K562 (cell line): ENCODE results near the gene DLAT. TPM values are rescaled to one million over a fixed set of nuclear protein-coding genes. Genes with fewer than 3 reads are reported as not detected.

Experiments
- ATAC-seq: fragments of 200-7000 bp; cut with Tn5 transposase; 3 replicates; pipeline ENCODE4 v1.9.1; 2020; ENCODE audit warnings: moderate library complexity
- BruUV-seq: library from RNA; stranded (reverse); fragments of 400-500 nt; replicated peaks from 2 replicates; lab custom pipeline; 2021; lab: Mats Ljungman, UMichigan
- CTCF ChIA-PET: fragments of 300-600 bp; formaldehyde crosslinking; extraction: SDS; loops from one replicate; lab custom pipeline; 2021; ENCODE audit warnings: low intra/inter-chr PET ratio; lab: Yijun Ruan, JAX
- POLR2A ChIA-PET: fragments of 300-600, 350-650 bp; sonication (Branson Sonifier 250); formaldehyde crosslinking; extraction: SDS; loops from one replicate; lab custom pipeline; 2021; ENCODE audit warnings: antibody characterized with exemption, inconsistent platforms; lab: Yijun Ruan, JAX
- DNase-seq, 4 experiments: peaks; one replicate each; pipeline versions ENCODE4 v3.0.0 to v3.0.0-alpha.2; 2011 to 2018; ENCODE audit warnings: low spot score in 3 of 4, mixed read lengths in 3 of 4; ENCODE audit errors: extremely low read depth in 1 of 4
- FAIRE-seq: peaks from 2 replicates; lab custom pipeline; 2011; peaks lifted over from hg19 to GRCh38; lab: Jason Lieb, UNC
- H2AFZ ChIP-seq: 2 replicates; pipeline ENCODE4 v1.6.0; 2011; ENCODE audit warnings: low read depth, low read length, control low read depth, inconsistent platforms
- H3K27ac ChIP-seq: fragments of 200-600 bp; 3 replicates; pipeline ENCODE4 v1.8.0; 2011; ENCODE audit warnings: low read depth, mild to moderate bottlenecking, control low read depth, inconsistent platforms, low read length, moderate library complexity, mixed read lengths; ENCODE audit errors: extremely low read depth
- H3K27me3 ChIP-seq, 2 experiments: fragments of 300-600 bp in 1 of 2; 2 replicates in 1 of 2; 3 replicates in 1 of 2; pipeline versions ENCODE4 v1.6.0 to v1.8.0; 2011; ENCODE audit warnings: inconsistent platforms in 2 of 2, low read length in 2 of 2, mild to moderate bottlenecking in 1 of 2, mixed read lengths in 1 of 2, moderate library complexity in 1 of 2; ENCODE audit not compliant: control insufficient read depth in 2 of 2, insufficient read depth in 2 of 2
- H3K36me3 ChIP-seq: fragments of 300-600 bp; 3 replicates; pipeline ENCODE4 v1.8.0; 2011; ENCODE audit warnings: mild to moderate bottlenecking, low read length, inconsistent platforms; ENCODE audit not compliant: control insufficient read depth, insufficient read depth
- H3K4me1 ChIP-seq, 2 experiments: fragments of 200-600 bp in 1 of 2; replicated peaks in 1 of 2; 2 replicates in 1 of 2; 3 replicates in 1 of 2; pipeline versions ENCODE4 v1.5.1 to v1.8.0; 2011; ENCODE audit warnings: inconsistent platforms in 2 of 2, low read length in 2 of 2, mild to moderate bottlenecking in 1 of 2, mixed read lengths in 1 of 2, moderate library complexity in 1 of 2; ENCODE audit not compliant: control insufficient read depth in 2 of 2, insufficient read depth in 2 of 2
- H3K4me2 ChIP-seq: 2 replicates; pipeline ENCODE4 v1.6.1; 2011; ENCODE audit warnings: low read length, control low read depth, inconsistent platforms, mixed read lengths; ENCODE audit not compliant: insufficient read depth
- H3K4me3 ChIP-seq: fragments of 200-600 bp; sonication (generic), shearing (Covaris generic); 2 replicates; pipeline ENCODE4 v1.5.1; 2016; ENCODE audit warnings: control low read depth, inconsistent platforms
- H3K79me2 ChIP-seq: fragments of 200-600 bp; 3 replicates; pipeline ENCODE4 v1.8.0; 2011; ENCODE audit warnings: low read length, inconsistent platforms; ENCODE audit not compliant: control insufficient read depth, insufficient read depth
- H3K9ac ChIP-seq, 2 experiments: 2 replicates each; pipeline versions ENCODE4 v1.6.0 to v1.6.1; 2011; ENCODE audit warnings: low read depth in 2 of 2, low read length in 2 of 2, control low read depth in 1 of 2, inconsistent platforms in 1 of 2, mild to moderate bottlenecking in 1 of 2, mixed read lengths in 1 of 2; ENCODE audit not compliant: insufficient read depth in 1 of 2
- H3K9me1 ChIP-seq: one replicate; pipeline ENCODE4 v1.6.0; 2011; ENCODE audit warnings: inconsistent platforms, mild to moderate bottlenecking, low read length, moderate library complexity; ENCODE audit not compliant: control insufficient read depth, insufficient read depth
- H3K9me3 ChIP-seq: replicated peaks from 2 replicates; pipeline ENCODE4 v1.5.1; 2011; ENCODE audit warnings: low read depth, low read length, inconsistent platforms; ENCODE audit not compliant: control insufficient read depth, insufficient read depth
- H4K20me1 ChIP-seq: replicated peaks from 2 replicates; pipeline ENCODE4 v1.6.1; 2011; ENCODE audit warnings: low read length, inconsistent platforms, mixed read lengths; ENCODE audit not compliant: control insufficient read depth, insufficient read depth
- E2F3 ChIP-seq: fragments of 250-450 bp; sonication (Bioruptor Pico); IDR thresholded peaks from 2 replicates; pipeline ENCODE4 v1.4.0; 2020; ENCODE audit warnings: mild to moderate bottlenecking
- HMG20B ChIP-seq: fragments of 250-450 bp; sonication (Bioruptor Pico); IDR thresholded peaks from 2 replicates; pipeline ENCODE4 v1.5.0; 2021; ENCODE audit warnings: mild to moderate bottlenecking
- NR3C1 ChIP-seq: sonication (generic); formaldehyde crosslinking; IDR thresholded peaks from 2 replicates; pipeline ENCODE4 v1.8.1; 2022; ENCODE audit warnings: missing genetic modification reagents
- RBM15 ChIP-seq: fragments of 200-400 bp; formaldehyde crosslinking; IDR thresholded peaks from 2 replicates; pipeline ENCODE4 v1.6.1; 2018; ENCODE audit warnings: mild to moderate bottlenecking, low read length, moderate library complexity; ENCODE audit not compliant: insufficient read depth
- SNIP1 ChIP-seq: fragments of 450-650 bp; IDR thresholded peaks from 2 replicates; pipeline ENCODE4 v1.7.1; 2017; ENCODE audit warnings: low read depth, mild to moderate bottlenecking
- TGIF2 ChIP-seq: sonication (generic); formaldehyde crosslinking; IDR thresholded peaks from 2 replicates; pipeline ENCODE4 v1.8.1; 2022; ENCODE audit warnings: mild to moderate bottlenecking, missing genetic modification reagents, moderate library complexity
- ZFP30 ChIP-seq: fragments of 250-450 bp; sonication (Bioruptor Pico); IDR thresholded peaks from 2 replicates; pipeline ENCODE4 v1.8.0; 2022; ENCODE audit warnings: moderate library complexity, mild to moderate bottlenecking, inconsistent platforms, borderline replicate concordance
- ZNF263 ChIP-seq: sonication (generic); formaldehyde crosslinking; IDR thresholded peaks from 2 replicates; pipeline ENCODE4 v1.8.0; 2022; ENCODE audit warnings: mild to moderate bottlenecking, missing genetic modification reagents, borderline replicate concordance
- ZNF445 ChIP-seq: fragments of 250-450 bp; sonication (Bioruptor Pico); IDR thresholded peaks from 2 replicates; pipeline ENCODE4 v1.4.0; 2020; ENCODE audit warnings: low read depth, mild to moderate bottlenecking, moderate library complexity
- WGBS: fragments of 100-300 bp; shearing (Covaris generic); methylation state at CpG from one replicate; pipeline ENCODE4 v1.1.6; 2016; ENCODE audit warnings: low coverage, mixed read lengths; ENCODE audit not compliant: insufficient coverage; ENCODE audit errors: missing lambda C conversion rate; 5-methylcytosine and 5-hydroxymethylcytosine counted together
- in situ Hi-C: fragments of 300-500 bp; cut with MboI; formaldehyde crosslinking; loops from 4 replicates; pipeline ENCODE4 v1.15.0; 2018; ENCODE audit warnings: inconsistent platforms, mixed read lengths
- intact Hi-C: fragments of 100-400 bp; cut with micrococcal nuclease; formaldehyde crosslinking; loops from 2 replicates; pipeline ENCODE4 v1.14.2; 2022
- polyA plus RNA-seq, 8 experiments: library from polyadenylated mRNA; depleted of rRNA in 4 of 8; stranded (reverse) in 5 of 8; unstranded in 3 of 8; fragments of >200 nt; fragmentation: Nextera tagmentation in 2 of 8; fragmentation: Illumina TruSeq in 1 of 8; extraction: Ambion mirVana in 2 of 8; extraction: Trizol in 1 of 8; gene quantifications; 2 replicates each; pipeline versions ENCODE4 v1.2.1 to v1.2.3, GENCODE V29; 2011 to 2014; ENCODE audit warnings: inconsistent platforms in 1 of 8, missing spikeins in 1 of 8
- total RNA-seq, 7 experiments: library from RNA; depleted of rRNA in 6 of 7; stranded (reverse); fragments of >200 nt in 6 of 7; fragmentation: Illumina TruSeq in 2 of 7; extraction: Trizol in 2 of 7; gene quantifications; 2 replicates each; pipeline versions ENCODE4 v1.2.1 to v1.2.3, GENCODE V29; 2011 to 2021; ENCODE audit warnings: low replicate concordance in 1 of 7
- TF ChIP-seq, protein P1 (sequence below): fragments of 450-650 bp; IDR thresholded peaks from 2 replicates; pipeline ENCODE4 v1.6.1; 2017; ENCODE audit warnings: antibody characterized with exemption
- TF ChIP-seq, protein P2 (sequence below), 2 experiments: fragments of 450-650 bp; IDR thresholded peaks; 2 replicates each; pipeline ENCODE4 v1.6.1; 2016
- TF ChIP-seq, protein P3 (sequence below): sonication (generic); formaldehyde crosslinking; IDR thresholded peaks from 2 replicates; pipeline ENCODE4 v1.8.0; 2023; ENCODE audit warnings: mild to moderate bottlenecking, missing genetic modification reagents

Gene DLAT
- total and polyA plus RNA-seq, 9 of the 15 experiments (the other 6 are each of a cell fraction or from before 2014, with no cell fraction given), result 41.7 to 152 (median 105) TPM

DNA sequence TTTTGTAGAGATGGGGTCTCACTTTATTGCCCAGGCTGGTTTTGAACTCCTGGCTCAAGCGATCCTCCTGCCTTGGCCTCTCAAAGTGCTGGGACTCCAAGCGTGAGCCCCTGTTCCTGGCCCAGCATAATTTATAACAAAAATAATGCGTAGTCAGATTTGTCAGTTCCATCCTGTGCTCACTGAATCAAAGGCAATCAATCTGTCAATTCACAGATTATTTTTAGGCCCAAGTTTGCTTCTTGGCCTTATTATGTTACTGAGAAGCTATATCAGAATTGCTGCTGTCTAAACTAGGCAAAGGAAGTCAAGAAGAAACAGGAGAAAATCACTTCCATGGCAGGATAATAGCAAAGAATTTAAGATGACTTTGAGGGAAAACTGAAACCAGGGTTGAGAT, 8.7 kb downstream of the DLAT start:
- no peaks in the 10 kb centered on the region for H3K9me1 ChIP-seq
- H3K4me1 ChIP-seq, result no peaks in the 10 kb centered on the region
- DNase-seq (no peak), FAIRE-seq (no peak), ATAC-seq (no peak)
- 95% methylated on average over 3 of the region's 3 CpGs for WGBS
- no peak overlapping the region for H3K4me3 ChIP-seq
- H3K36me3 ChIP-seq, result peaks cover 87% of the 10 kb centered on the region
- H3K27ac ChIP-seq, result no peak overlapping the region
- no peak overlapping the region for H3K4me2 ChIP-seq
- intact Hi-C loops (no loop called here), in situ Hi-C loops (no loop called here)
- ChIA-PET CTCF (no interaction called here), POLR2A (interaction anchor here (0.6 to 1.9 kb wide), 4 partner anchors 9 to 129 kb away, joined by 3 to 10 read pairs (median 4); partner anchors contain the start of gene DLAT)
- H3K9ac ChIP-seq, result no peak overlapping the region
- H3K27me3 ChIP-seq, result no peaks in the 10 kb centered on the region
- H4K20me1 ChIP-seq, result no peaks in the 10 kb centered on the region
- no TSS peak for BruUV-seq
- peaks cover 23% of the 10 kb centered on the region for H3K79me2 ChIP-seq
- H3K9me3 ChIP-seq, result no peaks in the 10 kb centered on the region
- no peak overlapping the region for H2AFZ ChIP-seq
- TF ChIP-seq E2F3 (CRISPR knock-in tag) (no peak), ZFP30 (CRISPR knock-in tag) (no peak), NR3C1 (no peak), ZNF263 (no peak), TGIF2 (CRISPR knock-in tag) (no peak), RBM15 (no peak), SNIP1 (no peak), ZNF445 (CRISPR knock-in tag) (no peak), HMG20B (CRISPR knock-in tag) (no peak)
- TF ChIP-seq, protein P1, sequence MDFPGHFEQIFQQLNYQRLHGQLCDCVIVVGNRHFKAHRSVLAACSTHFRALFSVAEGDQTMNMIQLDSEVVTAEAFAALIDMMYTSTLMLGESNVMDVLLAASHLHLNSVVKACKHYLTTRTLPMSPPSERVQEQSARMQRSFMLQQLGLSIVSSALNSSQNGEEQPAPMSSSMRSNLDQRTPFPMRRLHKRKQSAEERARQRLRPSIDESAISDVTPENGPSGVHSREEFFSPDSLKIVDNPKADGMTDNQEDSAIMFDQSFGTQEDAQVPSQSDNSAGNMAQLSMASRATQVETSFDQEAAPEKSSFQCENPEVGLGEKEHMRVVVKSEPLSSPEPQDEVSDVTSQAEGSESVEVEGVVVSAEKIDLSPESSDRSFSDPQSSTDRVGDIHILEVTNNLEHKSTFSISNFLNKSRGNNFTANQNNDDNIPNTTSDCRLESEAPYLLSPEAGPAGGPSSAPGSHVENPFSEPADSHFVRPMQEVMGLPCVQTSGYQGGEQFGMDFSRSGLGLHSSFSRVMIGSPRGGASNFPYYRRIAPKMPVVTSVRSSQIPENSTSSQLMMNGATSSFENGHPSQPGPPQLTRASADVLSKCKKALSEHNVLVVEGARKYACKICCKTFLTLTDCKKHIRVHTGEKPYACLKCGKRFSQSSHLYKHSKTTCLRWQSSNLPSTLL, result no peak
- TF ChIP-seq, protein P2, sequence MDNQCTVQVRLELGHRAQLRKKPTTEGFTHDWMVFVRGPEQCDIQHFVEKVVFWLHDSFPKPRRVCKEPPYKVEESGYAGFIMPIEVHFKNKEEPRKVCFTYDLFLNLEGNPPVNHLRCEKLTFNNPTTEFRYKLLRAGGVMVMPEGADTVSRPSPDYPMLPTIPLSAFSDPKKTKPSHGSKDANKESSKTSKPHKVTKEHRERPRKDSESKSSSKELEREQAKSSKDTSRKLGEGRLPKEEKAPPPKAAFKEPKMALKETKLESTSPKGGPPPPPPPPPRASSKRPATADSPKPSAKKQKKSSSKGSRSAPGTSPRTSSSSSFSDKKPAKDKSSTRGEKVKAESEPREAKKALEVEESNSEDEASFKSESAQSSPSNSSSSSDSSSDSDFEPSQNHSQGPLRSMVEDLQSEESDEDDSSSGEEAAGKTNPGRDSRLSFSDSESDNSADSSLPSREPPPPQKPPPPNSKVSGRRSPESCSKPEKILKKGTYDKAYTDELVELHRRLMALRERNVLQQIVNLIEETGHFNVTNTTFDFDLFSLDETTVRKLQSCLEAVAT (IDR thresholded peaks at IDR 0.05), result no peak
- TF ChIP-seq, protein P3, sequence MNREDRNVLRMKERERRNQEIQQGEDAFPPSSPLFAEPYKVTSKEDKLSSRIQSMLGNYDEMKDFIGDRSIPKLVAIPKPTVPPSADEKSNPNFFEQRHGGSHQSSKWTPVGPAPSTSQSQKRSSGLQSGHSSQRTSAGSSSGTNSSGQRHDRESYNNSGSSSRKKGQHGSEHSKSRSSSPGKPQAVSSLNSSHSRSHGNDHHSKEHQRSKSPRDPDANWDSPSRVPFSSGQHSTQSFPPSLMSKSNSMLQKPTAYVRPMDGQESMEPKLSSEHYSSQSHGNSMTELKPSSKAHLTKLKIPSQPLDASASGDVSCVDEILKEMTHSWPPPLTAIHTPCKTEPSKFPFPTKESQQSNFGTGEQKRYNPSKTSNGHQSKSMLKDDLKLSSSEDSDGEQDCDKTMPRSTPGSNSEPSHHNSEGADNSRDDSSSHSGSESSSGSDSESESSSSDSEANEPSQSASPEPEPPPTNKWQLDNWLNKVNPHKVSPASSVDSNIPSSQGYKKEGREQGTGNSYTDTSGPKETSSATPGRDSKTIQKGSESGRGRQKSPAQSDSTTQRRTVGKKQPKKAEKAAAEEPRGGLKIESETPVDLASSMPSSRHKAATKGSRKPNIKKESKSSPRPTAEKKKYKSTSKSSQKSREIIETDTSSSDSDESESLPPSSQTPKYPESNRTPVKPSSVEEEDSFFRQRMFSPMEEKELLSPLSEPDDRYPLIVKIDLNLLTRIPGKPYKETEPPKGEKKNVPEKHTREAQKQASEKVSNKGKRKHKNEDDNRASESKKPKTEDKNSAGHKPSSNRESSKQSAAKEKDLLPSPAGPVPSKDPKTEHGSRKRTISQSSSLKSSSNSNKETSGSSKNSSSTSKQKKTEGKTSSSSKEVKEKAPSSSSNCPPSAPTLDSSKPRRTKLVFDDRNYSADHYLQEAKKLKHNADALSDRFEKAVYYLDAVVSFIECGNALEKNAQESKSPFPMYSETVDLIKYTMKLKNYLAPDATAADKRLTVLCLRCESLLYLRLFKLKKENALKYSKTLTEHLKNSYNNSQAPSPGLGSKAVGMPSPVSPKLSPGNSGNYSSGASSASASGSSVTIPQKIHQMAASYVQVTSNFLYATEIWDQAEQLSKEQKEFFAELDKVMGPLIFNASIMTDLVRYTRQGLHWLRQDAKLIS (CRISPR knock-in tag), result no peak
